SK-N-SH treated with all-trans-retinoic acid at 6 μM for 48 hours (cell line): ENCODE results near the gene RASL12.
A peak's percentile ranks its signal among the peaks of the same experiment; 100 is the strongest.

Source experiments
- ATAC-seq: fragments of 200-7000 bp; cut with Tn5 transposase; 3 replicates; pipeline ENCODE4 v1.9.1; 2020; ENCODE audit warnings: mild to moderate bottlenecking, moderate library complexity
- ARNTL ChIP-seq: fragments of 450-650 bp; formaldehyde crosslinking; IDR thresholded peaks from 2 replicates; pipeline ENCODE4 v1.5.0; 2020; ENCODE audit warnings: low read depth, mild to moderate bottlenecking, moderate library complexity, borderline replicate concordance
- BACH2 ChIP-seq: fragments of 250-450 bp; sonication (Bioruptor Pico); IDR thresholded peaks from 2 replicates; pipeline ENCODE4 v1.9.0; 2021; ENCODE audit warnings: mild to moderate bottlenecking, borderline replicate concordance
- CREB5 ChIP-seq: fragments of 250-450 bp; sonication (Bioruptor Pico); IDR thresholded peaks from 2 replicates; pipeline ENCODE4 v1.5.1; 2020; ENCODE audit warnings: low read depth, mild to moderate bottlenecking, moderate library complexity
- CSDC2 ChIP-seq: fragments of 250-450 bp; sonication (Bioruptor Pico); IDR thresholded peaks from 2 replicates; pipeline ENCODE4 v1.5.0; 2020; ENCODE audit warnings: mild to moderate bottlenecking, moderate library complexity
- CSRNP3 ChIP-seq: fragments of 250-450 bp; sonication (Bioruptor Pico); IDR thresholded peaks from 2 replicates; pipeline ENCODE4 v1.5.1; 2021; ENCODE audit warnings: mild to moderate bottlenecking, moderate library complexity
- ESRRG ChIP-seq: fragments of 250-450 bp; sonication (Bioruptor Pico); IDR thresholded peaks from 2 replicates; pipeline ENCODE4 v1.6.1; 2021; ENCODE audit warnings: mild to moderate bottlenecking
- GLIS3 ChIP-seq: fragments of 250-450 bp; sonication (Bioruptor Pico); IDR thresholded peaks from 2 replicates; pipeline ENCODE4 v1.5.0; 2020; ENCODE audit warnings: mild to moderate bottlenecking, moderate library complexity
- OSR1 ChIP-seq: fragments of 250-450 bp; sonication (Bioruptor Pico); IDR thresholded peaks from 2 replicates; pipeline ENCODE4 v1.8.0; 2022; ENCODE audit warnings: moderate library complexity, mild to moderate bottlenecking, inconsistent platforms
- PATZ1 ChIP-seq: fragments of 250-450 bp; sonication (Bioruptor Pico); IDR thresholded peaks from 2 replicates; pipeline ENCODE4 v1.8.0; 2020; ENCODE audit warnings: mild to moderate bottlenecking, moderate library complexity, borderline replicate concordance
- POU6F1 ChIP-seq: fragments of 250-450 bp; sonication (Bioruptor Pico); IDR thresholded peaks from 2 replicates; pipeline ENCODE4 v1.8.0; 2021; ENCODE audit warnings: low read depth, mild to moderate bottlenecking, moderate library complexity, borderline replicate concordance
- PPARA ChIP-seq: fragments of 250-450 bp; sonication (Bioruptor Pico); IDR thresholded peaks from 2 replicates; pipeline ENCODE4 v1.5.0; 2020; ENCODE audit warnings: mild to moderate bottlenecking, borderline replicate concordance
- RARB ChIP-seq: fragments of 250-450 bp; sonication (Bioruptor Pico); IDR thresholded peaks from 2 replicates; pipeline ENCODE4 v1.8.0; 2021; ENCODE audit warnings: mild to moderate bottlenecking, moderate library complexity
- TCF4 ChIP-seq: fragments of 250-450 bp; sonication (Bioruptor Pico); IDR thresholded peaks from 2 replicates; pipeline ENCODE4 v1.8.0; 2021; ENCODE audit warnings: mild to moderate bottlenecking, moderate library complexity, borderline replicate concordance
- TOX ChIP-seq: fragments of 250-450 bp; sonication (Bioruptor Pico); IDR thresholded peaks from 2 replicates; pipeline ENCODE4 v1.8.0; 2021; ENCODE audit warnings: mild to moderate bottlenecking, moderate library complexity, borderline replicate concordance
- TSHZ2 ChIP-seq: fragments of 250-450 bp; sonication (Bioruptor Pico); IDR thresholded peaks from 2 replicates; pipeline ENCODE4 v1.5.0; 2020; ENCODE audit warnings: mild to moderate bottlenecking, moderate library complexity
- ZC3H10 ChIP-seq: fragments of 250-450 bp; sonication (Bioruptor Pico); IDR thresholded peaks from 2 replicates; pipeline ENCODE4 v1.5.1; 2021; ENCODE audit warnings: mild to moderate bottlenecking, moderate library complexity
- ZFP3 ChIP-seq: fragments of 250-450 bp; sonication (Bioruptor Pico); IDR thresholded peaks from 2 replicates; pipeline ENCODE4 v1.5.0; 2020; ENCODE audit warnings: mild to moderate bottlenecking, moderate library complexity
- ZFP30 ChIP-seq: fragments of 450-650 bp; formaldehyde crosslinking; IDR thresholded peaks from 2 replicates; pipeline ENCODE4 v1.5.0; 2022; ENCODE audit warnings: mild to moderate bottlenecking, moderate library complexity
- ZNF565 ChIP-seq: fragments of 450-650 bp; formaldehyde crosslinking; conservative IDR thresholded peaks from 2 replicates; pipeline ENCODE4 v1.5.0; 2020; ENCODE audit warnings: low read depth, mild to moderate bottlenecking, moderate library complexity
- ZNF70 ChIP-seq: fragments of 450-650 bp; formaldehyde crosslinking; IDR thresholded peaks from 2 replicates; pipeline ENCODE4 v1.5.0; 2020; ENCODE audit warnings: mild to moderate bottlenecking, moderate library complexity
- ZNF8 ChIP-seq: fragments of 450-650 bp; formaldehyde crosslinking; IDR thresholded peaks from 2 replicates; pipeline ENCODE4 v1.5.0; 2020; ENCODE audit warnings: mild to moderate bottlenecking, moderate library complexity

The RASL12 gene

GRCh38 chr15:65067645-65068402 lies at the start of gene RASL12:
Gene RASL12 (minus strand): TSS chr15:65067991. CDS start chr15:65067835, 156 bp downstream.
- ATAC-seq: no peak; the same call in 2 of the 3 replicates
- TF ChIP-seq ZFP3 (CRISPR knock-in tag) (no peak), ZFP30 (CRISPR knock-in tag) (no peak), ZNF8 (no peak), TOX (CRISPR knock-in tag) (no peak), ESRRG (CRISPR knock-in tag) (no peak), CREB5 (CRISPR knock-in tag) (no peak), CSDC2 (CRISPR knock-in tag) (no peak), ZNF70 (CRISPR knock-in tag) (no peak), ZC3H10 (CRISPR knock-in tag) (no peak), POU6F1 (CRISPR knock-in tag) (no peak), ARNTL (no peak), TCF4 (no peak), CSRNP3 (CRISPR knock-in tag) (no peak), TSHZ2 (no peak), PATZ1 (CRISPR knock-in tag) (no peak), GLIS3 (no peak), PPARA (CRISPR knock-in tag) (no peak), BACH2 (CRISPR knock-in tag) (no peak)

GRCh38 chr15:65115542-65115941 lies 47.8 kb upstream of the RASL12 start:
- peak; percentile 40; the same call in 2 of the 3 replicates for ATAC-seq
- TF ChIP-seq CSDC2 (CRISPR knock-in tag) (no peak), GLIS3 (no peak)

GRCh38 chr15:65115086-65115485 lies 47.3 kb upstream of the RASL12 start, which contains the start of gene UBAP1L:
Gene UBAP1L (minus strand): TSS chr15:65115200. CDS start chr15:65106215, 8,985 bp downstream.
- TF ChIP-seq OSR1 (CRISPR knock-in tag) (no peak), PATZ1 (CRISPR knock-in tag) (no peak), RARB (CRISPR knock-in tag) (no peak), BACH2 (CRISPR knock-in tag) (no peak), POU6F1 (CRISPR knock-in tag) (no peak), TSHZ2 (no peak), PPARA (CRISPR knock-in tag) (no peak), ZFP30 (CRISPR knock-in tag) (no peak), ZNF565 (CRISPR knock-in tag) (no peak)

More at GRCh38 chr15:65115086-65115485, 47.3 kb upstream of the RASL12 start, which contains the start of gene UBAP1L:
- no peak for ATAC-seq
